Activated CD8-positive, alpha-beta memory T cell treated with anti-CD3 and anti-CD28 coated beads for 1 hour (primary cell): ENCODE data around the gene CYP1A1.
A peak's percentile ranks its signal among the peaks of the same experiment; 100 is the strongest.
"Not testable (repeated sequence)": the region's sequence is repeated elsewhere in the genome, so short reads cannot be mapped to it uniquely, and the experiment has no call there.

ENCODE experiments used
- DNase-seq, 2 donors: peaks; one replicate each; pipeline ENCODE4 v3.0.0-alpha.2; 2020; ENCODE audit warnings: low read depth in 1 of 2; ENCODE audit errors: extremely low read depth in 1 of 2

The CYP1A1 gene

DNA sequence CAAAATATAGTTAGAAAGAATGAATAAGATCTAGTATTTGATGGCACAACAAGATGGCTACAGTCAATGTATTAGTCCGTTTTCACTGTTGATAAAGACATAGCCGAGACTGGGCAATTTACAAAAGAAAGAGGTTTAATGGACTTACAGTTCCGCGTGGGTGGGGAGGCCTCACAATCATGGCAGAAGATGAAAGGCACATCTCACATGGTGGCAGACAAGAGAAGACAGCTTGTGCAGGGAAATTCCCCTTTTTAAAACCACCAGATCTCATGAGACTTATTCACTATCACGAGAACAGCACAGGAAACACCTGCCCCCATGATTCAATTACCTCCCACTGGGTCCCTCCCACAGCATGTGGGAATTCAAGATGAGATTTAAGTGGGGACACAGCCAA is 12.9 kb upstream of the CYP1A1 start:
- not testable (repeated sequence) for DNase-seq

DNA sequence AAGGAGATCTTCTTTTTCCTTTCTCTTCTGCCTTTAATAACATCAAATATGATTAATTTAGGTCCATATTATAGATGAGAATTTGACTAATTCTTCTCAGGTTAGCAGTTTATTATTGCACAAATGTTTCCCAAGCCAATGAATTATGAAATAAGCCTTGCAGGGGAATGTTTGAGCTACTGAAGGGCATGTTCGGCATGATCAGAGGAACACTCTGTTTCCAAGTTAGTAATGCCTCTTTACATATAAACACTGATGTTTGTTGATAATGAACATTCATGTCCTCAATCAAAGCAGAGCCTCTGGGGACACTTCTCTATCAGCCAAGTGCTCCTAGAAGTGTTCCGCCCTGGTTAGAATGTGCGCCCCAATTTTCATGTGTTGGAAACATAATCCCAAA is 10.0 kb upstream of the CYP1A1 start:
- DNase-seq = no peak

DNA sequence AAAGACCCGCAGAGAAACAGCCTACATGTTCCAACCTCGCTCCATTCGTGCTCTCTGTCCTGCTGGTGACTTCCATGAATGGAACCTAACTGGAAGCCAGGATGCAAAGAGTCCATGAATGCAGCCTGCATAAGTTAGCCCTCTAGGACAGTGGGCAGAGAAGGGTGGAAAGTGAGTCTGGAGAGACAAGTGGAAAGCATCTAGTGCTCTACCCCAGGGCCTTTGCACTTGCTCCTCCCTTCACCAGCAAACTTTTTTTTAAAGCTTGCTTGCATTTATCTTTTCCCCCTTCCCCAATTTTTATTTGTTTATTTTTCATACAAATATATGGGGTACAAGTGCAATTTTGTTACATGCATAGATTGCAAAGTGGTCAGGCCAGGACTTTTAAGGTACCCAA is 7.9 kb upstream of the CYP1A1 start:
- DNase-seq = no peak

DNA sequence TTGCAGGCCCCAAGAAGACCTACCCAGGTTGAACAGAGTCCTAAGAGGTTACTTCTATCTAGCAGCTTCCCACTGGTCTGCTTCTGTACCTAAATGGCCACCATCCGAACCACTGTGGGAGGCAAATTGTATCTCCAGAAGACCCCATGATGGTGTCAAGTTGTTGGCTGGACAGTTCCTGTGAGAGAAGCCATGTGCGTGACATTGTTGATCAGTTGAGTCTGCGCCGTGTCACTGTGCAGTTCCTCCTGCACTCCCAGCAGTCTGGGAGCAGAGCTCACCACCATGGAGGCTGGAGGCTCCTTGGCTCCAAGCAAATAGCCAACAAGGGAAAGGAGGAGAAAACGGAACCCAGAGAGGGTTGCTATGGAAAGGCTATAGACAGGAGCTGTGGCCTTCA is 7.5 kb upstream of the CYP1A1 start:
- DNase-seq = no peak

DNA sequence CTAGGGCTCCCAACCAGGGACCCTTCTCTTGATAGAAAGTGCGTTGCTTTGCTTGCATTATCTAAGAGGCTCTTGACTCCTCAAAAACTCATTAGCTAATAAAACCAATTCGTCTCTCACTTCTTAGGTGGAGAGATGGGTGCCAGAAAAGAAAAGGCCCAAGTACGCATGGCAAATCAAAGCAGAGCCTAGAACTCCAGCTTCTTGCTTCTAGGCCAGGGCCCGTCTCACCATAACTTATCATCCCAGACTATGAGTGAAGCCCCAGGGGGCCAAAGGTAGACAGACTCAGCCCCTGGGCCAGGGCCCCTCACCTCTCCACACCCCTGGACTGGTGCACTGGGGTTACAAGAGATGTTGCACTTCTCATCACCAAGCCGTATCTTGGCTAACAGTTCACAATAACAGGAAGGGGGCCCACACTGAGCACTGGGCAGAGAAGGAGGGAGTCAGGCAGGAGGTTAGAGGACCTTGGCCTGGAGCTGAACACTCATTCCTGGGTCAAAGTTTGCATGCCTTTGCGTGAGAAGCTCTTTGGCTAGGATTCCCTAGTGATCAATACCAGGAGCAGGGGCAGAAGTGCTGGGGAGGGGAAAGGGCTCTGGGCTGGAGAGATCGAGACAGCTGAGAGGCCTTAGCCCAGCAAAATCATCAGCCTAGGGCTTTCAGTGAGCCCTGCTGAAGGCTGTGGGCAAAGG is 5.4 kb upstream of the CYP1A1 start:
- no peak for DNase-seq

DNA sequence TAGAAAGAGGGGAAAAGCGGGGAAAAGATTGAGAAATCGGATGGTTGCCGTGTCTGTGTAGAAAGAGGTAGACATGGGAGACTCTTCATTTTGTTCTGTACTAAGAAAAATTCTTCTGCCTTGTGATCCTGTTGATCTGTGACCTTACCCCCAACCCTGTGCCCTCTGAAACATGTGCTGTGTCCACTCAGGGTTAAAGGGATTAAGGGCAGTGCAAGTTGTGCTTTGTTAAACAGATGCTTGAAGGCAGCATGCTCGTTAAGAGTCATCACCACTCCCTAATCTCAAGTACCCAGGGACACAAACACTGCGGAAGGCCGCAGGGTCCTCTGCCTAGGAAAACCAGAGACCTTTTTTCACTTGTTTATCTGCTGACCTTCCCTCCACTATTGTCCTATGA is 4.0 kb upstream of the CYP1A1 start:
- not testable (repeated sequence) for DNase-seq

DNA sequence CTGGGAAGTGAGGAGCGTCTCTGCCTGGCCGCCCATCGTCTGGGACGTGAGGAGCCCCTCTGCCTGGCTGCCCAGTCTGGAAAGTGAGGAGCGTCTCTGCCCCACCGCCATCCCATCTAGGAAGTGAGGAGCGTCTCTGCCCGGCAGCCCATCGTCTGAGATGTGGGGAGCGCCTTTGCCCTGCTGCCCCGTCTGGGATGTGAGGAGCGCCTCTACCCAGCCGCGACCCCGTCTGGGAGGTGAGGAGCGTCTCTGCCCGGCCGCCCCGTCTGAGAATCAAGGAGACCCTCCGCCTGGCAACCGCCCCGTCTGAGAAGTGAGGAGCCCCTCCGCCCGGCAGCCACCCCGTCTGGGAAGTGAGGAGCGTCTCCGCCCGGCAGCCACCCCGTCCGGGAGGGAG is 3.4 kb upstream of the CYP1A1 start:
- DNase-seq = not testable (repeated sequence)

DNA sequence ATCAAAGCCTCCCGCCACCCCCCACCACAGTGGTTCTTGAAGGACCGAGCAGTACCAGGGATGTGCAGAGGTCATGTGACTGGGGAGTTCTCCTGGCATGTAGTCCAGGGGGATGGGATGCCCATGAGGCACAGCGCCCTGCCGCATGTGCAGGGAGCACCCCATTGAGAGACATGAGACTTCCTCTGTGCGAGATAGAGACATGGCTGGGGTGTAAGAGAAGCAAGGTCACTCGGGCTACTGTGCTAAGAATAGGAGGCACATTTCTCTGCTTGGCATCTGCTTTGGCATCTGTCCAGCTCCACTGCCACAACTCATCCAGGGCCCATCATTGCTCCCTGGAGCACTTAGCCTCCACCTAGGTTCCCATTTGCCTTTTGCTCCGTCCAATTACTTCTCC is 2.4 kb upstream of the CYP1A1 start:
- DNase-seq = no peak

DNA sequence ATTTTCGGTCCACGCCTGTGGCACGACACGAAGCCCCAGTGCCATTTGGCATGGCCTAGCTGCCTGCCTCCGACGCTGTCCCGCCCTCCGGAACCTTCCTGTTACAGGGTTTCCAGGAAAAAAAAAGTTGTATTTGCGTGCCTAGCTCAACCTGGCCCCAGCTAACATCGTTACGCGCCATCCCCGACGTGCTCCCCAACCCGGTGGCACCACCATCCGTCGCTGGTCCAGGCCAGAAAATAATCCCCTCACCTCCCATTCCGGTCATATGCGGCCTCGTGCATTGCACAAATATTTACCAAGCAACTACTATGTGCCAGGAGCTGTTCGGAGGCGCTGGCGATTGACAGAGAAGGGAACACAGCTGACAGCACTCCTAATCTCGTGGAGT is 1.4 kb upstream of the CYP1A1 start:
- DNase-seq = no peak

DNA sequence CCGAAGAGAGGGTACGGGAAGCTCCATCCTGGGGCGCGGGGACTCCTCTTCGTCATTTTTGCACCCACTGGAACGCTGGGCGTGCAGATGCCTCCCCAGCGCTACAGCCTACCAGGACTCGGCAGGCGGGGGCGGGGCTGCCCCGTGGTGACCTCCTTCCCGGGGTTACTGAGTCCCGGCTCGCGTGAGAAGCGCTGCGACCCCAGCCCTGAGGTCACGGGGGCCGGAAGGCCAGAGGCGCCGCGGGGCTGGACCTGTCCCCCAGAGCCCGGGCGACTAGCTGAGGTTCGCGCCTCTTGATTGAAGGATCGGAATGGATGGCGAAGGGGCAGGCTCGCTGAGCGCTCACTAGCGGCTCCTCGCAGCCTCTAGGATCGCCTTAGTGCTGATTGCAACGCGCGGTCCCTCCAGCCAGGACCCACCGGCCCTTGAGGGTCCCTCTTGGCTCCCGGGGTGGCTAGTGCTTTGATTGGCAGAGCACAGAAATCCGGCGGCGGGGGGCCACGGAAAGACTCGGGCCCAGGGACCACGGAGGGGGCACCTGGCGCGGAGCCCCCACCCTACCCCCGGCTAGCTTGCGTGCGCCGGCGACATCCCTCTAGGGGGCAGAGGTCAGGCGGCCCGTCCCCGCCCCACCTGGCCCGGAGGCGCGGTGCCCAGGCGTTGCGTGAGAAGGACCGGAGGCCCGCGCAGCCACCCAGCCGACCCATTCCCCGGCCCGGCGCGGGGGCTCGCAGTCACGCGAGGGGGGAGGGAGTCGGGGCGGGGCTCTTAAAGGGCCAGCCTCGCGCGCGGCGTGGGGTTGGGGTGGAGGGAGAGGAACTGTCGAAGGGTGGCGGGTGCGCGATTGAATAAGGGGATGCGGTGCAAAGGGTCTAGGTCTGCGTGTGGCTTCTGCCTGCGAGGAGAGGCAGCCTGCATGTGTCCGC is 781 bp upstream of the CYP1A1 start:
- peak in 1 of 2 donors; percentile 18 for DNase-seq

DNA sequence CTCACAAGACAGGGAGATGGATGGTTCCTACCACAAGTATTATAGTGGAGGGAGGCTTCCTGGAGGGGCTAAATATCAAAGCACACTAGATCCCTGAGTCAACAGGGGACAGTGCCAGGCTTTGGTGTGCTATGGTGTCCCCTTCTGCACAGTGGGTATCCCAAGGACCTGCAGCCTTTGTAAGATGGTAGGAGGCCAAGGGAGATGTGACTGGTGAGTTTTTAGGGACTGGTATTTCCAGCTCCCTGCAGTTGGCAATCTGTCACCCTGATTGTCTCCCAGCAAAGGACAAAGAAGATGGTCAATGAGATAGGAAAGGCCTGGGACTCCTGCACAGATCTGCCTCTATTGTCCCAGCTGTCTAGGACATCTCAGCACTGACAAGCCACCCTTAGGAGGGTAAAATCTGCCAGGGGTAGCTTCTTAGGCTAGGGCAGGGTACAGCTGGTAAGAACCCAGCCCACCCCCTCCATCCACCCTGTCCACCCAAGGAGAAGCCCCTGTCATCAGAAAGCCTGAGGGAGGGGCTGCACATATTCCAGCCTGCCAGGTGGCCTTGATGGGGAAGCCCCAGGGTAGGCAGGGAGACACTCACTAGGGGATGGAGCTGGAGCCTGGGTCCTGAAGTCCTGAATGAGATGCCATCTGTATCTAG is 631 bp downstream of the CYP1A1 start:
- DNase-seq = no peak

DNA sequence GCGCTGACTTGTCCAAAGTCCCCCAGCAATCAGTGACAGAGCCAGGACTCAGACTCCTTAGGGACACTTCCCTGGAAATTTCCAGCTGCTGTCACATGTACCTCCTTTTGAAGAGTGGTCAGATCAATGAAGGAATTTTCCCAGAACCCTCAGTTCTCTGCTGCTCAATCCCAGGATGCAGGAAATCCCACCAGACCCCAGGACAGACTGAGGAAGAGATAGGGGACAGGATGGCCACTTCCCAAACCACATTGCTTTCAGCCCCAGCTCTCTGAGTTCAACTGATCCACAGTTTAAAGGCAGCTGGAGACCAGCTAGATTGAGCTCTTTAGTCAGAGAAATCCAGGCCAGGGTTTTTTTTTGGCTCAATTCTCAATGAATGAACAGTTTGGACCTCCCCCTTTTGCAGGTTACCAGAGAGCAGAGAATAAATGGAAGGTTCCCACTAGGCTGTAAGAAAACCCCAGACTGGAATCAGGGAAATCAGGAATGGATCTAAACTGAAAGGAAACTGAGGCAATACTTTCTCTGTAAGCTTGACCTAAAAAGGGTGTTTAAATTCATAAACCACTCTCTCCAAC is 1.5 kb downstream of the CYP1A1 start:
- no peak for DNase-seq

DNA sequence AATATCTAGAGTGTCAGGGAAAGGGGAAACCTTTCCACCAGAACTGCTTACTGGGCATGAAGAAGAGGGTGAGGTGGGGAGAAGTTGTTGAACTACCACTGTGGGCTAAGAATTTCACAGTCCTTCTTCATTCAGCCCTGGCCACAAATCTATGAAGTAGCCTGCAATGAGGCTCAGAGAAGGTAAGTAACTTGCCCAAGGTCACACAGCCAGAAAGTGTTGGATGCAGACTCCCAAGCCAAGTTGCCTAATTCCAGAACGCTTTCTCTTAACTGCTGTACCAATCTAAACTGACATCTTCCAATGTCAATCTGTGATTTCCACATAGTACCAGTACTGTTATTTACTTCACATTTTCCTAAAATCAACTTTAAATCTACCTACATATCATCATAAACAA is 2.1 kb downstream of the CYP1A1 start:
- DNase-seq = no peak

DNA sequence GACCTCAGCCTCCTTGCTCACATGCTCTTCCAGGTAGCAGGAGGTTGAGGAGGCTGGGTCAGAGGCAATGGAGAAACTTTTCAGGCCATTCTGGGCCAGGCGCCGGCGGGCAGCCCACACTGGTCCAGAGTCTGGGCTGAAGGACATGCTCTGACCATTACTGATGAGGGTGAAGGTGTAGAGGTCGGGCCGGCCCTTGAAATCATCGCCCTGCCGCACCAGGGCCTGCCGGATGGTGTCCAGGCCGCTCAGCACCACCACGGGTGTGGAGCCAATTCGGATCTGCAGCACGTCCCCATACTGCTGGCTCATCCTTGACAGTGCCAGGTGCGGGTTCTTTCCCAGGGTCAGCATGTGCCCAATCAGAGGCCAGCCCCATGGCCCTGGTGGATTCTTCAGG is 2.7 kb downstream of the CYP1A1 start:
- DNase-seq = no peak

DNA sequence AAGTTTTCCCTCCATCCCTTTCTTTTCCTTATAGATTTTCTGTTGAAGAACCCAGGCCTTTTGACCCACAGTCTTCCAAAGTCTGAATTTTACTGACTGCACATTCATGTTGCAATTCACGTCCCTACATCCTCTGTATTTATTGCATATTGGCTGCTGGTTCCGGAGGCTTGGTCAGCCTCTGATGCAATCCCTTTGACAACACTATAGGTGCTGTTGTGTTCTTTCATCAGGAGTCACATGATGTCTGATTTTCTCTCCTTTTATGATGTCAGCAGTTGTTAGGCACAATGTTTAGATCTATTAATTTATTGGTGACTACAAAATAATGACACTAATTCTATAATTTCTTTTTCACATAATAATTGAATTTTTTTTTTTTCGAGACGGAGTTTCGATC is 8.7 kb downstream of the CYP1A1 start:
- no peak for DNase-seq

DNA sequence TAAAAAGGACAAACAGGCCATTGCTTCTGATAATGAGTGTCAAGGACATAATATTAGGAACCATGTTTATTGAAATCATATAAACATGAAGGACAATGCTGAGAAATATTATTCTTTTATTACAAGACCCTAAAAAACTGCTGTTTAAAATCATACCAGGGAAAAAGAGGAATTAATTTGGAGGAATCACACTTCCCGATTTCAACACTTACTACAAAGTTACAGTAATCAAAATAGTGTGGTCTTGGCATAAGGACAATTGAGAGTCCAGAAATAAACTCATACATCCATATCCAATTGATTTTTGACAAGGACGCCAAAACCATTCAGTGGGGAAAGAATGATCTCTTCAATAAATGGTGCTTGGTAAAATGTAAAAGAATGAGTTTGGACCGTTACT is 13.0 kb downstream of the CYP1A1 start:
- no peak for DNase-seq

DNA sequence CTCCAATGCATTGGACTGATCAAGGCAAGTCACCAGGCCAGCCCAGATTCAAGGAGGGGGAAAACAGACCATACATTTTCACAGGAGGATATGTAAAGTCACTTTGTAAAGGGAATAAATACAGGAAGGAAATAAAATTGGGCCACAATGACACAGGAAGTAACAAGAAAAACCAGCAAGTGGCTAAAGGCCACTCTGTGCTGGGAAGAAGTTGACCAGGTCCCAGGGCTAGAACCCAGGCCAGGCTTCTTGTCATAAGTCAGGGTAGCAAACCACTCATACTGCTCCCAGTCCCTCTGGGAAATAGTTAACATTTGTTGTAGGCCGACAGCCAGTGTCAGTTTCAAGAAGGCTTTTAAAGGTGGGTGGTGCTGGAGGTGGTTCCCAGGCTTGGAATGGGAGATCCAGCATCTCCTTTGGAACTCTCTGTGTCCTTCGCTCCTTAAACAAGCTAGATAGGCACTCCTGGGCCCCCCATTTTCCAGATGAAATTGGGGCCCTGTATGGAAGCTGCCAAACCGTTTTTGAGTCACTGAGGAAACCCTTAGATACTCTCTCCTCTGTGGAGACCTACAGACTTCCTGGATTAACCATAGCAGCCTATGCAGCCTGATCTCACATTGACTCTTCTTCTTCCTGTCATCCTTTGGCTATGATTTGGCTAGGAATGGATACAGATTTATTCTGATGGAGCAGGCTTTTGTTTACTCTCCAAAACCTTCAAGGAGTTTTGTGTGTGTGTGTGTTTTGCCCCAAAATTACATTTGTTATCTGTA is 14.8 kb downstream of the CYP1A1 start:
- DNase-seq = no peak

DNA sequence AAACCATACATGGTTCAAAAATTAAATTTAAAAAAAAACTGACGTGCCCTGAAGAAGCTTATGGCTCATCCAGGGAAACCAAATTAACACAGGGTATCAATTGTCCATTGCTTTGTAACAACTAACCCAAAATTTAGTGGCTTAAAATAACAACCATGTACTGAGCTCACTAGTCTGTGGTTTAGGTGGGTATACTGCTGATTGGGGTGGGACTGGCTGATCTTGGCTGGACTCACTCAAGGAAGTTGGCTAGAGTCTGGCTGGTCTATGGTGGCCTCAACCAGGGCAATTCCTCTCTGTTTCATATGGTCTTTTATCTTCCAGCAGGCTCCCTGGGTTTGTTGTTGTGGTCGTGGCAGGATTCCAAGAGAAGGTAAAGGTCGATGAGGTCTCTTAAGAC is 15.4 kb downstream of the CYP1A1 start:
- no peak for DNase-seq

DNA sequence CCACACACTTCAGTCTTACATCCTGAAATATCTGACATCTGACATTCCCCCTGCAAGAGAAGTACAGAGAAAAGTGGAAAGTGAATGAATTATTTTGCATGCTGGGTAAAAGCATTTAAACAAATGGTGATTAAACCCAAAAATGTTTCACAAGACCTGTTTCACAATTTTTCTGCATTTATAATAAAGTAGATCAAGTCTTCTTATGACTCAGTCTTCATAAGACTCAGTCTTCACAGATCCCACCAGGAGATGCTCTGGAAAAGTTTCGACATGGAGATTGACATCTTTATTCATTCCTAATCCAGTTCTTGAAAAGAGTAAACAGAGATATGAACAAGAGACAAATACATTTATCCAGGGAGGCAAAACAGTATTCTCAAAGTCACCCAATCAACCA is 16.3 kb downstream of the CYP1A1 start:
- DNase-seq = no peak

DNA sequence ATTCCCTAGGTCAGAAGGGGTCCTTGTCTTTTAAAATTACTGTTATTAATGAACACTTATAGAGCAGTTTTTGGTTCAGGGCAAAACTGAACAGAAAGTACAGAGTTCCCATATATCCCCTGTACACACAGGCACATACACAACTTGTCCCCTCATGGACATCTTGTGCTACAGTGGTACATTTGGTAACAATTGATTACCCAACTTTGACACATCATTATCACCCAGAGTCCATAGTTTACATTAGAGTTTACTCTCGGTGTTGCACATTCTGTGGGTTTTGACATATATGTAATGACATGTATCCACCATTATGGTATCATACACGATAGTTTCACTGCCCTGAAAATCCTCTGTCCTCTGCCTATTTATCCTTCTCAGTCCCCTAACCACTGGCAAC is 28.5 kb downstream of the CYP1A1 start:
- DNase-seq = no peak

DNA sequence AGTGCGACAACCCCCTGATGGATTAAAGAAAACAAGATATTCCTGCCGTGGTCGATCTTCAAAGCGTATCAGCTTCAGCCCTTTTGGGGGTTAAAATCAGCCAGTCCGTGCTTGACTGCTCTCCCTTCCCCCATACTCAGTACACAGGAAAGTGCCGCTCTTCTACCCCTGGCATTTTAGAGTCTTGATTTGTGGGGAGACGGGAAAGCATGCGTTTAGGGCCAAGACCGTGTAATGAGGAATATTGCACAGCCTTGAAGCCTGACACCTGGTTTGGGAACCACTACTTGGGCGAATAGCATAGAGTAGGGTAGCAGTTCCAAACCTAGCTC is 29.0 kb downstream of the CYP1A1 start:
- no peak for DNase-seq
